ENCODE data around the gene MERTK. TPM values are rescaled to one million over a fixed set of nuclear protein-coding genes. Genes with fewer than 3 reads are reported as not detected.
"Not testable (repeated sequence)": the region's sequence is repeated elsewhere in the genome, so short reads cannot be mapped to it uniquely, and the experiment has no call there.

The MERTK gene
- total RNA-seq, 1 donor from 2014 or later, result 6.3 TPM

DNA sequence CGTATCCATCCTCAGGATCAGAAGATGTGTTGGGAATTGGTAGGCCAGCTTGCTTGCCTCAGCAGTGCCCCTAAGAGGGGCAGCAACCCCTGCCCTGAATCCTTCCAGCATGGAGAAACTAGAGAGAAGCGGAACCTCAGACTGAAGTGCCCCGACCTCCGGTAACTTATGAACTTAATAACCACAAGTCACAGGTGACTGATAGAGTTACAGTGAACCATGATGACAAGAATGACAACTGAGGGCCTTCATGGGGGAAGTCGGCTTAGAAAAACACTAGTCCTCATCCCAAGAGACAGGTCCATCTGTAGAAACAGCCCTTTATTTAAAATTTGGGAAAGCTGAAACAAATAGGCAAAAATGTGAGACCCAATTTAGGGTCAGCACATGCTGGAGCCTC lies 114.1 kb downstream of the MERTK start:
- no peak for DNase-seq

DNA sequence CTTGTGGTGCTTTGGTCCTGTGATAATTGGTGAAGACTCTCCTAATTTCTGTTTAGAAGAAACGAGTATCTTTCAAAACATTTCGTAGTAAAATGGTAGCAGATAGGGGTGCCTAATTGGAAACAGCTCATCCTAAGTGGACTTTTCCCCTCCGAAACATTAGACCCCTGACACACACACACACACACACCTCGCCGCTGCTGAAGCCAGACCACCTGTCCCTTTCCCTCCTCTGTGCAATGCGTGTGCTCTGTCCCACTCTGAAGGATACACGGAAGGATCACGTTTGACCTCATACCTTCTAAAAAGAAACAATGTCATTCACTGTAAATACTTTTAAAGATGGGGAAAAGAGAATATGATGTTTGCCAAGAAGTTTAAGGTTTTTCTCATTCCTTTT lies 120.4 kb downstream of the MERTK start:
- DNase-seq, result peak; percentile 12

DNA sequence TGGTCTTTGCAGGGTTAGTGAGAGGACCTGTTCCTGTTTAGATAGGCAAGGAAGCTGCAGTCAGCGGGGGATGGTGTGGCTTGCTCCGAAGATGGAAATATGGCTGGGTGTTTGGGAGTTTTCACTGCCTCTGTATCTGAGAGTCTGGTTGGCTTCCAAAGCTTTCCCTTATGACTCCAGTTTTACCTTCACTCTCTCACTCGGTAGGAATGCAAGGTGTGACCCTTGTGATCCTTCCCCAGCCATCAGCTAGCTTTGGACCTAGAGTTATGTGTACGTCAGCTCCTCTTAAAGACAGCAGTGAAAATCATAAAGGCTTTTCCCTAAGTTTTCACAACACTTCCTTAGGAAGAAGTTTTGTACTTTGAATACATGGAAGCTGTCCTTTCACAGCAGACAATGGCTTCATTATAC lies 121.2 kb downstream of the MERTK start:
- DNase-seq, result no peak

DNA sequence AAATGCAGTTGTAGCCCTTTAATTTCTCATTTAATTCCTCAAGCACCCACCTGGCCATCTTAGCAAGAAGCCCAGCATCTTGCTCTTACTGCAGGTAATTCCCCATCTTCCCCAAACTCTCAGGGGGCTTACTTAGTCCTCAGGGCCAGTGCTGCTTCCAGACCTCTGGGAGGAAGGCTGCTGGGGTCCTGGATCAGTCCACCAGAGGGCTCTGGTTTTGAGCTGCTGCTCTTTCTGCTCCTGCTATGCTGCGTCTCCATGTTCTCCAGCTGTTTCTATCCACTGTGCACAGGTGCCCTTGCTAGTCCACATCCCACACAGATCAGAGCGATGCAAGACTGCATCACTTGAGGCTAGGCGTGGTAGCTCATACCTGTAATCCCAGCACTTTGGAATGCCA lies 122.2 kb downstream of the MERTK start:
- DNase-seq, result no peak

DNA sequence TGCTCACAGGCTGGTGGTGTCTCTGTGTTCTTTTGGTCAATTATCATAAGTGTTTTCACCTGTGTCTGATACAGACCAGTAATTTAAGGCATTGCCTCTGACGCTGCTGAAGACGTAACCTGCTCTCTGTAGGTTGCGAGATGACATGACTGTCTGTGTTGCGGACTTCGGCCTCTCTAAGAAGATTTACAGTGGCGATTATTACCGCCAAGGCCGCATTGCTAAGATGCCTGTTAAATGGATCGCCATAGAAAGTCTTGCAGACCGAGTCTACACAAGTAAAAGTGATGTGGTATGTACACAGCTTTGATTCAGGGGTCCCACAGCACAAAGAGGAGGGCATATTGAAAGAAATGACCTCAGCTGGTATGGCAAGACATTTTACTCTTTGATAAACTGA lies 122.9 kb downstream of the MERTK start:
- no peak for DNase-seq

DNA sequence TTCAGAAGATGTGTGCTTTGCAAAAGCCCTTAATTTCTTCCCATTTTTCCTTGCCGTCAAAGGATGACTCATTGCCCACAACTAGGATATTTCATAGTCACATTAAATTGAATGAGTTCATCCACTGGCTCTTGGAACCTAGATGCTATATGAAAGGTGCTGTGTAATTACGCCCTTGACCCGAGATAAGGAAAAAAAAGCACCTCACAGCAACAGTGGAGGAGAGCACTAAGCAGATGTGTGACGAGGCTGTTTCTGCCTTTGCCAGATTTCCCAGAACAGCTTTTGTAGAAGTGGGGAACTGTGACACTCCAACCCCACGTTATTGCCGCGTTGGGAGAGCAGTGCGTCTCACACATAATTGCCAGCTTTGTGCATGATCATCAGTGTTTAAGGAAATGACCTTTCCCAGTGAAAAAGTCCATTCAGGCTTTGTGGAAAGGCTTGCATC lies 123.4 kb downstream of the MERTK start:
- DNase-seq, result no peak

DNA sequence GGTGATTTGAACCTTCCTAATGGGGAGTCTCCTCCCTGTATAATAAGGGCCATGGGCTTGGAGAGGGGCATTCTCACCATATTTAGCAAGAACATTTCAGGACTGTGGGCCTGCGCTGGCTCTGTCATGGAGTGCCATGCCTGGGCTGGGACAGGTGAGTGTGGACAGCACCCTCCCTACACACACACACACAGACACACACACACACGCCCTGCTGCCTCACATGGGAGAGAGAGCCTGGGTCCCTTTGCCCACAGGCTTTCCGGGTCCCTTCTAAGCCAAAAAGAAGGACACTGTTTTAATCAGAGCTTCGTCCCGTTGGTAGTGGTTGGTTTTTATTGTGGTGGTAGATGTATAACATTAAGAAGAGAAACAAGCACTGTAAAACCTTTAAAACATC lies 125.3 kb downstream of the MERTK start:
- no peak for DNase-seq

DNA sequence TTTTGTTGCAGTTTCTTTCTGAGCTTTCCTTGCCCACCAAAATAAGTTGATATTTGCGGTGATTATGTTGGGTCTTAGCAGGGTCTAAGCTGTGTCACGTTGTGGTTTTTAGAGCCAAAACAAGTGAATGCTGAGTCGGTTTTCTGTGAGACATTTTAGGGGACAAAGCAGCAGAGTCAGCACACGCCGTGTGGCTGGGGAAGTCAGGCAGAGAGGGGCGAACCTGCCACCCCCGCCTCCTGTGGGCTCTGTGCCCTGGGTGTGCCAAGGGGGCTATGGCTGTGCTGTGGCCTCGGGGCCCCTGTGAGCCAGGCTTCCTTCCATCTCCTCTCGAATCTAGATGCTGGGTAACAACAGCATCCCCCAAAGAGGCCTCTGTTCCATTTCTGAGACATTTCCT lies 125.8 kb downstream of the MERTK start:
- DNase-seq, result no peak

DNA sequence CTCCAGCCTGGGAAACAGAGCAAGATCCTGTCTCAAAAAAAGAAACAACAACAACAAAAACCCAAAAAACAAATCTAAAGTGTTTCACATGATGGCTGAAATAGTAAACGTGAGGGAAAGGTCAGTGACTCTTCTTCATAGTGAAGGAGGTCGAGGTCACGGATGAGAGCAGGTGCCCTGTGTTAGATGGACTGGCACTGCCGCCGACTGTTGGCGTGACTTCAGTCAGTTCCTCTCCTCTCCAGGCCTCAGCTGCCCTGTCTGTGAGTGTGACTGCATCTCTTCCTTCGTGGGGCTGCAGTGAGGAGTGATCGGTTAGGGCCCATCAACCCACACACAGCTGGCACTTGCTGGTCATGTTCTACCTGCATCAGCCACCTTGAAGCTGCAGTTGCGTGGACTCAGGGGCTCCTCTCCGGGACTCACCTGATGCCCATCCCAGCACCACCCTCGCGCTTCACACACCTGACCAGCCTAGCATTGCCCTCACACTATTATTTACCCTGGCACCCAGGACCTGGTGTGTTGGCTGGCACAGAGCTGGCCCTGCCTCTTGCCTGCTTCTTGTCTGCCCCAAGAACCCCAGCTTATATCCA lies 126.6 kb downstream of the MERTK start:
- no peak for DNase-seq

DNA sequence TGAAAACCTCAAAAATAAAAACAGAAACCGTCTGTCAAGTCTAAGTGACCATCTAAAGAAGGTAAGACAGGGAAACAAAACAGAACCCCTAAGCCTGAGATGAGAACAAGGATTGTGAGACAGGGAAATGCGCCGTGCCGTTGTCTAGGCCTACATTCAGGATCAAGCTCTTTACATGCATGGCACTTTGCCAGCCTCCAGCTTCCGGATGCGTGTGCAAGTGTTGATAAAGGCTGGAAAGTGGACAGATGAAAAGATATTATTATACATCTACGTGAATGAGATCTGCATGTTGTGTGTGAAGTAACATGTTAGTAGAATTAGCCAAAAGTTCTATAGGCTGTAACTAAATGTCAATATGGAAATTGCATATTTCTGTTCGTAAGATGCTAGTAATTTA lies 128.1 kb downstream of the MERTK start:
- DNase-seq, result peak; percentile 34

DNA sequence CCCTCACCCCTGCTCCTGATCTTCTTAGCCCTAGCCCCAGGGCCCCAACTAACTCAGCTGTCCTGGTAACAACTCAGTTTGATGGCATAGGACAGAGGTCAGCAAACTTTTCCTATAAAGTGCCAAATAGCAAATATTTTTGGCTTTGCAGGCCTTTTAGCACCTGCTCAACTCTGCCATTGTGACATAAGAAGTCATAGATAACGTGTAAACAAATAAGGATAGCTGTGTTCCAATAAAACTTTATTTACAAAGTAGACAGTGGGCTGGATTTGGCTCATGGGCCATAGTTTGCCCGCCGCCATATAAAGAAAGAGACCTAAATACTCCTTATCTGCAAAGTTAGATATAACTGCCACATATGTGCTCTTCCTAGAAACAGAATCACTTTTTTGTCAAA lies 129.4 kb downstream of the MERTK start:
- no peak for DNase-seq

DNA sequence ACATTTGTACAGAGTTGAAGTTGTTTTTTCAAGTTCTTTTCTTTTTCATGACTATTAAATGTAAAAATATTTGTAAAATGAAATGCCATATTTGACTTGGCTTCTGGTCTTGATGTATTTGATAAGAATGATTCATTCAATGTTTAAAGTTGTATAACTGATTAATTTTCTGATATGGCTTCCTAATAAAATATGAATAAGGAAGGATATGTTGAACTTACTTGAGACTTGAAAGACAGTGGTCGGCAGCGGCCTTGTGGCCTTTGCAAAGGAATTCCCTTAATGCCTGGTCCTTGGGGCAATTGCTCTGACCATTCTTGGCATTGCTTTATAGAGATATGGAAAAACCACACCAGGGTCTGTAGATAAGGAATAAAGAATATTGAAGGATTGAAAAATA lies 130.8 kb downstream of the MERTK start:
- no peak for DNase-seq

DNA sequence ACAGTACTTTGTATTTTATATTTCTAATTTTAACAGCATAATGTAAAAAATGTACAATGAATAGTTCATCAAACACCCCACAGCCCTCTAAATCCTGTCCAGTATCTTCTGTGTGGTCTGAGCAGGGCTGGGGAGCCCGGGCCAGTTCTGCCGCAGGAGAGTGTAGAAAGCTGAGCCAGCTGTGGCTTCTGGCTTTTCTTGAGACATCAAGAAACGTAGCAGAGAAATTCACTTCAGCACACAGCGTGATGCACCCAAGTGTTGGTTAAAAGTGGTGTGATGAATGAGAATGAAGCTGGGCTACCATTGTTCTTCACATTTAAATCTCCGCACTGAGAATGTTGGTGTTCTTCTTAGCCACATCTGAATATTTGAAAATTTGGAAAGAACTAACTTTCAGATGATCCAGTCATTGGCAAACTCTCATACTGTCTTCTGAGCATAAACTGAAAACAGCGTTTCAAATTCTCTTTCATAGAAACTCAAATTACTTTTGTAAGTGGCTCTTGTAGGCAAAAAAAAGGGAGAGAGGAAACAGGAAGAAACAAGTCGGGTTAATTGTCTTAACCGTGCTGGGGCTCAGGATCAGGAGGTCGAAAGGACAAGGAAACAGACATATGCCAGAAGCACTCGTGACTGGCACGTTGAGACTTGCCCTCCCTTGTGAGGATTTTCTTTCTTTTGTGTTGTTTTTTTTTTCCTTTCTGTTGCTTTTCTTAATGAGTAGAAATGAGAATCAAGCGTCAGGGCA lies 133.2 kb downstream of the MERTK start:
- peak; percentile 58 for DNase-seq

DNA sequence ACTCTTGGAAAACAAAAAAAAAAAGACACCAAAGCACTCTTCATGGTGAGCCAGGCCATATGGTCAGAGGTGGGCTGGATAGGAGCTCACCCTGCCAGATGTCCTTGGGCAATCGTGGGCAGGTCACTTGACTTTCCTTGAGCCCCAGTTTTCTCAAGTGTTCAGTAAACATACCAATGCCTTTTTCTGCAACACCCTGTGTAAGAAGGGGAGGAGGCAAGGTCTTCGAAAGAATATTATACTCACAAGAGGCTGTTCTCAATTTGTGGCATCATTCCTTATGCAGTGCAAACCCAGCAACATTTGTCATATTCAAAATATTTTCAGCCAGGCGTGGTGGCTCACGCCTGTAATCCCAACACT lies 133.8 kb downstream of the MERTK start:
- DNase-seq, result peak; percentile 14

DNA sequence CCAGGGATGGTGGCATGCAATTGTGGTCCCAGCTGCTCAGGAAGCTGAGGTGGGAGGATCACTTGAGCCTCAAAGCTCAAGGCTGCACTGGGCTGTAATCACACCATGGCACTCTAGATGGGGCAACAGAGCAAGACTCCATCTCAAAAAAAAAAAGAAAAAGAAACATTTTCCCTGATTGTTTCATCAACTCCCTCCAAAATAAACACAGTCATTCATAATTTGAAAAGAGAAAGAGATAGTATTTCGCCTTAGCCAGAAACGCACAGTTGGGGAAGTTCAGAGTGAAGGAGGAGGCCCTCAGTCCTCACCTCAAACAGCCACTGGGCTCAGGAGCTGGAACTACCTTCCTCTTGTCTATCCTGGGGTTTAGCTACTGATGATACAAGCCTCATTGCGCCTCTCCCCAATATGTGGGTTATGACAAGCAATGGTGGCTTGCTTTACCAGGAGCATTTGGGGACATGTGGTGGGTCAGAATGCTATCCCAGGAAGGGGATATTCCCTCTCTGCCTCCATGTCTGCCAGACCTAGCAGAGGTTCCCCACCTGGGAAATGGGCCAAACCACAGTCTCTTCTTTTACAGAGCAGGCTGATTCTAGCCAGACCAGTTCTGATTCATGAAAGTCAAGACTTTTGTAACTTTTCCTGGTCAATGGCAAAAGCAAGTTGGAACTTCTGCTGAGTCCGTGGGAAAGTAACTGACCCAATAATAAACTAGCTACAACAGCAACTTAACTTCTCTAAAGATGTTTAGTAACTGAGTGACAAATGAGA lies 134.5 kb downstream of the MERTK start:
- DNase-seq, result peak; percentile 32

DNA sequence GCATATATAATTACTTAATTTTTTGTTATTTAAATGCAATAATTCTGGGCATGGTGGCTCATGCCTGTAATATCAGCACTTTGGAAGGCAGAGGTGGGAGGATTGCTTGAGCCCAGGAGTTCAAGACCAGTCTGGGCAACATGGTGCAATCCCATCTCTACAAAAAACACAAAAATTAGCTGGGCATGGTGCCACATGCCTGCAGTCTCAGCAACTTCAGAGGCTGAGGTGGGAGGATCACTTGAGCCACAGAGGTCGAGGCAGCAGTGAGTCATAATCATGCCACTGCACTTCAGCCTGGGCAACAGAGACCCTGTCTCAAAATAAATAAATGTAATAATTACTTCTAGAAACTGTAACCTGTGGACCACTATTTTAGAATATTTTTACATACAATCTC lies 135.2 kb downstream of the MERTK start:
- DNase-seq, result no peak

DNA sequence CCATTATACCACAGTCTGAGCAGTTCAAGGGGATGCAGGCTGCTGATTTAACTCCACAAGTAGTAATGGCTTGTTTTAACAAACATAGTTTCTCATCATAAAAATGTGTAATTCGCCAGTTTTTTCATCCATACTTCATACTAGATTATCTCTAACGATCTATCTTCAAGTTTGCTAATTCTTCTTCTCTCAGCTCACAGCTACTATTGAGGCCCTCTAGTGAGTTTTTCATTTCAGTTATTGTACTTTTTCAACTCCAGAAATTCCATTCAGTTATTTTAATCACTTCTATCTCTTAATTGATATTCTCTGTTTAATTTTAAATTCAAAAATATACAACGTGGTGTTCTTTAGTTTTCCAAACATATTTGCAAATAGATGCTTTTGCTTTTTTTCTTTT lies 136.5 kb downstream of the MERTK start:
- DNase-seq, result no peak

DNA sequence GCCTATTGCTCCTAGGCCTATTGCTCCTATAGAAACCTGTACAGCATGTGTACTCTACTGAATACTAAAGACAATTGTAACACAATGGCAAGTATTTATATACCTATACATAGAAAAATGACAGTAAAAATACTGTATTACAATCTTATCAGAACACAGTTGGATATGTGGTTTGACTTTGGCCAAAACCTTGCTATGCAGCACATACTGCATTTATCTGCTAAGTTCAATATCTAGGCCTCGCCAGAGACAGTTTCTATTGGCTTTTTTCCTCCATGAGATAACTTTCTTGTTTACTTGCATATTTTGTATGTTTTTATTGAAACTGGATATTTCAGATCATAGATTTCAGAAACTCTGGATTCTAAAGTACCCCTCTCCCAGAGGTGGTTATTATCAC lies 137.4 kb downstream of the MERTK start:
- no peak for DNase-seq

DNA sequence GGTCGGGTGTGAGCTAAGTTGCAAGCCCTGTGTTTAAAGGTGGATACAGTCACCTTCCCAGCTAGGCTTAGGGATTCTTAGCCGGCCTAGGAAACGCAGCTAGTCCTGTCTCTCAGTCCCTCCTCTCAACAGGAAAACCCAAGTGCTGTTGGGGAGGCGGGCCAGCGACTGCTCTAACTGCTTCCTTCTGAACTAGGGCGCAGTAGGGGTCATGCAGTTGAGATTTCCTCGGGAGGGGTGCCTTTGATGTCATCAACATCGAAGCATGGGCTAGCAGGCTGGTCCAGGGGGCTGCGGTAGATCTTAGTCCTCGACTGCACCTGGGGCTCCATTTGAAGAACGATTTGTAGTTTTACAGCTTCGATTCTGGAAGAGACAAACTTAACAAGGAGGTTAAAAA lies 141.1 kb downstream of the MERTK start:
- not testable (repeated sequence) for DNase-seq

DNA sequence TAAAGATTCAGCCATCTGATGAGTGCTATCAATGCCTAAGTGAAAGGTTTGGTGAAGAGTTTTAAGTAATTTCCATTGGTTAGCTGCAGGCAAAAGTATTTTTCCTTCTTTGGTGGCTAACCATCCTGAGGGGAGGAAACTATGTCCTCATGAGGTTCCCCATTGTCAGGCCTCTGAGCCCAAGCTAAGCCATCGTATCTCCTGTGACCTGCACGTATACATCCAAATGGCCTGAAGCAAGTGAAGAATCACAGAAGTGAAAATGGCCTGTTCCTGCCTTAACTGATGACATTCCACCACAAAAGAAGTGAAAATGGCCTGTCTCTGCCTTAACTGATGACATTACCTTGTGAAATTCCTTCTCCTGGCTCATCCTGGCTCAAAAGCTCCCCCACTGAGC lies 141.7 kb downstream of the MERTK start:
- DNase-seq, result not testable (repeated sequence)

DNA sequence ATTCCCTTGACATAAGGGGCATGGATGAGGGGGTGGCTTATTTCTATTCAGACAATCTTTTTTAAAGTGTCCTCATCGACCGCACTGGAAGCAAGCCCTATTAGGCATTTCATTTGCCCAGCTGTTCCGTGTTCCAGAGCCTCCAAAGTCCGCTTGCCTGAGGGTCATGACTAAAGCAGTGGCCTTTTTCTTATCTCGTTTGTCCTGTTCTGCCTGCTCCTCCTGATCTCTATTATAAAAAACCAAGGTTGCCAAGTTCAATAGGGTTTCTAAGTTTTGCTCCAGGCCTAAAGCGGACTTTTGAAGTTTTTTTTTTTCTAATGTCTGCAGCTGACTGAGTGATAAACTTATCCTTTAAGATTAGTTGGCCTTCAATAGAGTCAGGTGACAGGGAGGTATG lies 143.1 kb downstream of the MERTK start:
- DNase-seq, result not testable (repeated sequence)

DNA sequence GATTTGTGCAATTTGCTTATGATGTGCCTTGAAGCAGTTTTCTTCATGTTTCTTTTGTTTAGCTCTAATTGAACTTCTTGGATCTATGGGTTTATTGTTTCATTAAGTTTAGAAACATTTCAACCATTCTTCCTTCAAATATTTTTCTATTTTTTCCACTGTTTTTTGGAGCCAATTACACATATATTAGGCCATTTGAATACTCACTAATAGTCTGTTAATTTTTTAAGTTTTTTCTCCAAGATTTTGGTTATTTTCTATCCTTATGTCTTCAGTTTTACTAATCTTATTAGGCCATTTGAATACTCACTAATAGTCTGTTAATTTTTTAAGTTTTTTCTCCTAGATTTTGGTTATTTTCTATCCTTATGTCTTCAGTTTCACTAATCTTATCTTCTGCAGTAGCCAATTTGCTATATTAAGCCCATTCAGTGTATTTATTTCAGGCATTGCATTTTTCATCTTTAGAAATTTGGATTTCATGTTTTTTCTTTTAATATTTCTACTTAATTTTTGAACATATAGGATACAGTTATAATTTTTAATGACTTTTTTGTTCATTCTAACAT lies 147.1 kb downstream of the MERTK start:
- DNase-seq, result no peak

DNA sequence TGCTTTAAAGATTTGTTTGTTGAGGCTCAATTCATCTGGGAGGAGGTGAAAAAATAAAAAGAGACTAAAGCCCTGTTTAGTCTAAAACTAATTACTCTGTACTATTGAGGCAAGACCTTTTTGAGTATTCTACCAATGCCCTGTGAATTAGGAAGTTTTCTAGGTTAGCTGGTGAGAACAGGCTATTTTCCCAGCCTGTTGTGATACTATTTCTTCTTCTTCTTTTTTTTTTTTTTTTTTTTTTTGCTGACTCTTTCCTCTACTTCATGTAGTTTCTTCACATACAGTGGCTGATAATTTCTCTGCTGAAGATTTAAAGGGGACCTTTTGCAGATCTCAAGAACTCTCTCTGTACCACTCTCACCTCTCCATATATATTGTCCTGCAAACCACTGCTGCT lies 147.8 kb downstream of the MERTK start:
- DNase-seq, result no peak
